GM12891 (cell line): ENCODE results near the gene RHOV.

Experiments used
- DNase-seq: peaks from one replicate; pipeline ENCODE4 v3.0.0; 2011; ENCODE audit warnings: low spot score; ENCODE audit not compliant: insufficient read length
- FAIRE-seq: peaks from 2 replicates; lab custom pipeline; 2011; peaks lifted over from hg19 to GRCh38; lab: Jason Lieb, UNC
- PAX5 ChIP-seq: IDR thresholded peaks from 2 replicates; pipeline ENCODE4 v1.6.1; 2011; ENCODE audit warnings: low read length, moderate library complexity, mild to moderate bottlenecking; ENCODE audit not compliant: insufficient read depth, severe bottlenecking
- POLR2A ChIP-seq: IDR thresholded peaks from 2 replicates; pipeline ENCODE4 v1.6.1; 2011; ENCODE audit warnings: low read depth, low read length, control low read depth
- POLR2AphosphoS5 ChIP-seq: IDR thresholded peaks from 2 replicates; pipeline ENCODE4 v1.6.1; 2011; ENCODE audit warnings: low read depth, low read length, control low read depth
- POU2F2 ChIP-seq: IDR thresholded peaks from 2 replicates; pipeline ENCODE4 v1.6.1; 2011; ENCODE audit warnings: low read depth, mild to moderate bottlenecking, control low read depth, low read length, moderate library complexity
- SPI1 ChIP-seq: IDR thresholded peaks from 2 replicates; pipeline ENCODE4 v1.6.1; 2011; ENCODE audit warnings: low read depth, low read length, control low read depth
- TAF1 ChIP-seq: IDR thresholded peaks from 2 replicates; pipeline ENCODE4 v1.6.1; 2011; ENCODE audit warnings: low read depth, low read length, control low read depth

The RHOV gene

GRCh38 chr15:40893019-40893670 is 19.1 kb upstream of the RHOV start:
- TF ChIP-seq TAF1 (no peak), POLR2AphosphoS5 (no peak), PAX5 (no peak), POU2F2 (no peak)
- FAIRE-seq (peak; percentile 40), DNase-seq (no peak)

GRCh38 chr15:40892447-40893012 is 18.5 kb upstream of the RHOV start:
- FAIRE-seq, result no peak
- no peak for DNase-seq
- no peak for TF ChIP-seq POLR2A
- TF ChIP-seq POU2F2, result no peak

GRCh38 chr15:40891810-40892446 is 17.9 kb upstream of the RHOV start:
- peak; percentile 16 for FAIRE-seq
- DNase-seq, result no peak
- no peak for TF ChIP-seq PAX5
- no peak for TF ChIP-seq TAF1
- no peak for TF ChIP-seq POLR2AphosphoS5
- no peak for TF ChIP-seq SPI1
- no peak for TF ChIP-seq POLR2A
- TF ChIP-seq POU2F2, result no peak

- DNase-seq, result no peak
- no peak for FAIRE-seq
- TF ChIP-seq PAX5 (no peak), POU2F2 (no peak), SPI1 (no peak), POLR2AphosphoS5 (no peak), TAF1 (no peak), POLR2A (no peak)
These were observed 17.1 kb upstream of the RHOV start for GRCh38 chr15:40891138-40891537.

- TF ChIP-seq POLR2A (no peak), TAF1 (no peak), SPI1 (no peak), POLR2AphosphoS5 (no peak), PAX5 (no peak), POU2F2 (no peak)
- DNase-seq, result no peak
- no peak for FAIRE-seq
These were observed 15.1 kb upstream of the RHOV start for GRCh38 chr15:40889112-40889511.

GRCh38 chr15:40886586-40886985 is 12.6 kb upstream of the RHOV start:
- no peak for TF ChIP-seq POLR2AphosphoS5
- no peak for TF ChIP-seq TAF1
- TF ChIP-seq SPI1, result no peak
- no peak for TF ChIP-seq POU2F2
- TF ChIP-seq POLR2A, result no peak
- no peak for TF ChIP-seq PAX5
- no peak for DNase-seq
- no peak for FAIRE-seq

GRCh38 chr15:40881351-40881750 is 7.3 kb upstream of the RHOV start:
- no peak for TF ChIP-seq POU2F2
- TF ChIP-seq PAX5, result no peak
- TF ChIP-seq TAF1, result no peak
- TF ChIP-seq POLR2A, result no peak
- no peak for TF ChIP-seq POLR2AphosphoS5
- TF ChIP-seq SPI1, result no peak
- DNase-seq, result no peak
- FAIRE-seq, result no peak

- TF ChIP-seq PAX5, result no peak
- no peak for TF ChIP-seq TAF1
- TF ChIP-seq POLR2AphosphoS5, result no peak
- TF ChIP-seq POLR2A, result no peak
- TF ChIP-seq SPI1, result no peak
- TF ChIP-seq POU2F2, result no peak
- DNase-seq (no peak), FAIRE-seq (no peak)
These were observed 5.6 kb upstream of the RHOV start for GRCh38 chr15:40879609-40880008.

GRCh38 chr15:40878785-40879184 is 4.8 kb upstream of the RHOV start:
- peak; percentile 82 for FAIRE-seq
- peak; percentile 51 for DNase-seq
- TF ChIP-seq SPI1 (peak; percentile 42; the same call in 1 of the 2 replicates), POLR2AphosphoS5 (no peak)

- no peak for DNase-seq
- TF ChIP-seq PAX5 (no peak), SPI1 (no peak), TAF1 (no peak), POU2F2 (no peak), POLR2A (no peak), POLR2AphosphoS5 (no peak)
- no peak for FAIRE-seq
These were observed 3.7 kb upstream of the RHOV start for GRCh38 chr15:40877694-40878093.
